ENCODE results near the gene ADAMTS7.
A peak's percentile ranks its signal among the peaks of the same experiment; 100 is the strongest.
"Not testable (repeated sequence)": the region's sequence is repeated elsewhere in the genome, so short reads cannot be mapped to it uniquely, and the experiment has no call there.

ADAMTS7 gene

DNA sequence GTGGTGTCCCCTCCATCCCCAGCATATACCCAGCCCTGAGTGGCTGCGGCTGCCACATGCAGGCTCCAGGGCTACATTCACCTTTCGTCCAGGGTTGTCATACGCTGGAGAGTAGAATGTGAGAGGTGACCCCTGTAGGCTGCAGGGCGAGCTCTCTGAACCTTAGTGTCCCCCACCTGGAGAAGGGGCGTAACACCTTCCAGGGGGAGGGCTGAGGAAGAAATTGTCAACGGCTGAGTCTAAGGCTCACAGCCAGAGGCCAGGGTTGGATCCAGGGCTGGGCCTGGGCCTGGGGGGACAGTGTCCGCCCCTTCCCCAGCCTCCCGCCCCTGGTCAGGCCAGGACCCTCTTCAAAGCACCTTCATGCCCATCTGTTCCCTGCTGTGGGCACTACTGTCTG, 53.2 kb downstream of the ADAMTS7 start:
- H3K27ac Mint-ChIP-seq; H3K36me3 Mint-ChIP-seq (ENCODE audit: low read depth); H3K9me3 Mint-ChIP-seq; H3K4me3 Mint-ChIP-seq; H3K27me3 Mint-ChIP-seq (ENCODE audit: low read depth): not testable (repeated sequence)
- H3K4me1 Mint-ChIP-seq, result peaks cover 40% of the 10 kb centered on the region

DNA sequence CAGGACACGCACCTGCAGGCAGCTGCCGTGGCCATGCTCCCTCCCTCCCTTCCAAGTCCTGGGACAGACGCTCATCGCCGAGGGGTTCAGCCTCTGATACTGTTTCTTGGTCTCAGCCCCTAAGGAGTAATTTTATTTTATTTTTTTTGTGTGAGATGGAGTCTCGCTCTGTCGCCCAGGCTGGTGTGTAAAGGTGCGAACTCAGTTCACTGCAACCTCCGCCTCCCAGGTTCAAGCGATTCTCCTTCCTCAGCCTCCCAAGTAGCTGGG, 53.7 kb downstream of the ADAMTS7 start:
- Mint-ChIP-seq H3K27me3 (ENCODE audit: low read depth) (no peaks in the 10 kb centered on the region), H3K27ac (peak overlapping the region in 2 of 3 experiments; percentile 28 to 54), H3K4me3 (no peak overlapping the region), H3K9me3 (no peaks in the 10 kb centered on the region), H3K36me3 (ENCODE audit: low read depth) (no peaks in the 10 kb centered on the region), H3K4me1 (peaks cover 40% of the 10 kb centered on the region)
- TF ChIP-seq, protein P1, sequence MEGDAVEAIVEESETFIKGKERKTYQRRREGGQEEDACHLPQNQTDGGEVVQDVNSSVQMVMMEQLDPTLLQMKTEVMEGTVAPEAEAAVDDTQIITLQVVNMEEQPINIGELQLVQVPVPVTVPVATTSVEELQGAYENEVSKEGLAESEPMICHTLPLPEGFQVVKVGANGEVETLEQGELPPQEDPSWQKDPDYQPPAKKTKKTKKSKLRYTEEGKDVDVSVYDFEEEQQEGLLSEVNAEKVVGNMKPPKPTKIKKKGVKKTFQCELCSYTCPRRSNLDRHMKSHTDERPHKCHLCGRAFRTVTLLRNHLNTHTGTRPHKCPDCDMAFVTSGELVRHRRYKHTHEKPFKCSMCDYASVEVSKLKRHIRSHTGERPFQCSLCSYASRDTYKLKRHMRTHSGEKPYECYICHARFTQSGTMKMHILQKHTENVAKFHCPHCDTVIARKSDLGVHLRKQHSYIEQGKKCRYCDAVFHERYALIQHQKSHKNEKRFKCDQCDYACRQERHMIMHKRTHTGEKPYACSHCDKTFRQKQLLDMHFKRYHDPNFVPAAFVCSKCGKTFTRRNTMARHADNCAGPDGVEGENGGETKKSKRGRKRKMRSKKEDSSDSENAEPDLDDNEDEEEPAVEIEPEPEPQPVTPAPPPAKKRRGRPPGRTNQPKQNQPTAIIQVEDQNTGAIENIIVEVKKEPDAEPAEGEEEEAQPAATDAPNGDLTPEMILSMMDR (IDR thresholded peaks at IDR 0.05; ENCODE audit: unreplicated experiment in 3 of 3), result no peak

GRCh38 chr15:78756781-78757635, 54.3 kb downstream of the ADAMTS7 start:
- peaks cover 40% of the 10 kb centered on the region for H3K4me1 Mint-ChIP-seq
- H3K9me3 Mint-ChIP-seq; H3K4me3 Mint-ChIP-seq; H3K27me3 Mint-ChIP-seq (ENCODE audit: low read depth); H3K36me3 Mint-ChIP-seq (ENCODE audit: low read depth): not testable (repeated sequence)
- H3K27ac Mint-ChIP-seq, result peak overlapping the region; percentile 28 to 54 (median 36)

DNA sequence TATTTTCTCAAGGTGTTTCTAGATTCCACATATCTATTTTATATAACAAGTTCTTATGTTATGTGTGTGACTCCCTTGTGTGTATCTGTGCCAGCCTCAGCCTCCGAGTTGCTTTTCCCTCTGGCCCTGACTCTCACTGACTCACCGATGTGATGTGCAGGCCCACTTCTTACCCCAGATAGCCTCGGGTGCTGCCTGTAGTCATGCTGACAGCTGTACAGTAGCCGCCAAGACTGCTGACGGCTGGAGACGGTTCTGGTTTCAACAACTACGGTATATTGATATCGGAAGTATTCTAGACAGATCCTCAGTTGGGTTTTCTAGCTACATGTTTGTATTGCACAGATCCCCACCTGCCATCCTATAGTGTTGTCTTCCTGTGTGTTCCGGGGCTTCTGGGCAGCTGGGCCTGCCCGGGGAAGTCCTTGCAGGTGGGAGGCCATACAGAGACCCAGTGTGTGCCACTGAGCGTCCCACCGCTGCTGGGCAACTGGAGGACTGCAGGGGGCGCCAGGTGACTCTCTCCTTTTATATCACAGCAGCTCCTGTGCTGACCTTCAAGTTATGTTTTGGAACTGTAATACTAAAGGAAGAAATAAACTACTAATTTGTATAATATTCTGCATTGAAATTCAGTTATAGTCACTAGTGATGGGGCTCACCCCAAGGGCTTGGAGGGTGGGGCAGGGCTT, 55.2 kb downstream of the ADAMTS7 start:
- not testable (repeated sequence) for H3K9me3 Mint-ChIP-seq; H3K36me3 Mint-ChIP-seq (ENCODE audit: low read depth); H3K27me3 Mint-ChIP-seq (ENCODE audit: low read depth)
- H3K4me3 Mint-ChIP-seq, result peak overlapping the region in 1 of 3 experiments; percentile 57
- H3K27ac Mint-ChIP-seq, result peak overlapping the region; percentile 54 to 82 (median 76)
- TF ChIP-seq, protein P1 (IDR thresholded peaks at IDR 0.05; ENCODE audit: unreplicated experiment in 3 of 3), result peak; percentile 31 to 52 (median 36)
- peaks cover 40% of the 10 kb centered on the region for H3K4me1 Mint-ChIP-seq

GRCh38 chr15:78754637-78755280, 56.5 kb downstream of the ADAMTS7 start:
- Mint-ChIP-seq H3K27ac (peak overlapping the region; percentile 55 to 79 (median 73)), H3K4me1 (peaks cover 39% of the 10 kb centered on the region)
- not testable (repeated sequence) for H3K9me3 Mint-ChIP-seq

DNA sequence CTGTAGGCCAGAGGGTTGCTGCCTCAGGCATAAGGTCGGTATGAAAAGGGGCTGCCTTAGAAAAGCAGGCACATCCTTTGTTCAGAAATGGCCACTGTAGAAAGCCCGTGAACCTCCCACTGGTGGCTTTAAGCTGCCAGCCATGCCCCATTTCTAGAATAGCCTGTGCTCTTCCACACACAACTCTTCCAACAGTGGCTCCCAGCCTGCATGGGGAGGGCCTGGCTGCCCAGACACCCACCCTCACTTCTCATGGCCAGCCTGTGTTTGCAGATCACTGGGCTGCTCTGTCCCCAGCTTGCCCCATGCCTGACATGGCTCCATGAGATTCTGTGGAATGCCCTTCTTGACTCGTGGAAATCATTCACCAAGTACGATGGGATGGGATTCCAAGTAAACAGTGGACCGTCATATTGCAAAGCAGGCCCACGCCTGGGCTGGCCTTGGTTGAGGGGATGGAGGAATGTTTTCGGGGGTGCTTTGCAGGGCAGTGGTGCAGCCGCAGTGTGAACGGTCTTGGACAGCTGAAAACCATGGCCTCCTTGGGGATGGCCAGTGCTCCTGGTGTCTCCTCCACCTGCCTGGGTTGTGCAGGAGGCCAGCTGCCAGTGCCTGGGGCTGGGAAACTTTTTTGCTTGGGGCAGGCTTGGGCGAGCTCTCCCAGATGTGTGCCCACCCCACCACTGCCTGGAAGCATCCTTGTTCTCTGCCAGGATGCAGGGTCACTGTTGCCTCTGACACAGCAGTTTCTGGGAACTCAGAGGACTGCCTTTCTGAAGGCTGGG, 57.3 kb downstream of the ADAMTS7 start:
- not testable (repeated sequence) for H3K9me3 Mint-ChIP-seq; H3K36me3 Mint-ChIP-seq (ENCODE audit: low read depth); H3K27me3 Mint-ChIP-seq (ENCODE audit: low read depth); H3K4me3 Mint-ChIP-seq
- H3K4me1 Mint-ChIP-seq, result peaks cover 39% of the 10 kb centered on the region
- H3K27ac Mint-ChIP-seq, result peak overlapping the region; percentile 55 to 79 (median 73)

More at GRCh38 chr15:78754637-78755280, 56.5 kb downstream of the ADAMTS7 start:
- not testable (repeated sequence) for H3K36me3 Mint-ChIP-seq (ENCODE audit: low read depth); H3K27me3 Mint-ChIP-seq (ENCODE audit: low read depth)
- H3K4me3 Mint-ChIP-seq, result peak overlapping the region in 1 of 3 experiments; percentile 8

DNA sequence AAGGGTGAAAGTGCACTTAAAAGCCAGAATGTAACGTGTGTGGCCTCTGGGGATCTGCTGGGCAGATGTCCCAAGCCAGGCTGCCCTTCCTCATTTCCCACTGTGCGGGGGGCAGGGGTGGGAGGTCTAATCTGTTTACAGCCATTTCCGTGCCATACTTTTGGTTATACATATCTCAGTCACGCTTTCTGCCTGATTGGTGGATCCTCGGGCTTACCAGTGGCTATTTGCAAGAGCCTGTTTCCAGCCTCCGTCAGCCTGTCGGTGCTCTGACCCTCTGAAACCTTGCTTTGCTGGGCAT, 58.0 kb downstream of the ADAMTS7 start:
- H3K27me3 Mint-ChIP-seq (ENCODE audit: low read depth); H3K9me3 Mint-ChIP-seq; H3K36me3 Mint-ChIP-seq (ENCODE audit: low read depth); H3K4me3 Mint-ChIP-seq: not testable (repeated sequence)
- peak overlapping the region in 2 of 3 experiments; percentile 55 to 79 for H3K27ac Mint-ChIP-seq
- H3K4me1 Mint-ChIP-seq, result peaks cover 39% of the 10 kb centered on the region
